Measurements from ENCODE around the gene CREG1.
A peak's percentile ranks its signal among the peaks of the same experiment; 100 is the strongest.

Gene CREG1

GRCh38 chr1:167555971-167556714, 2.6 kb upstream of the CREG1 start:
- TF ChIP-seq REST (IDR thresholded peaks at IDR 0.05; ENCODE audit: low read depth) (no peak), CEBPB (IDR thresholded peaks at IDR 0.05) (peak; percentile 72), YY1 (IDR thresholded peaks at IDR 0.05; ENCODE audit: low read depth) (no peak), RAD21 (IDR thresholded peaks at IDR 0.05; ENCODE audit: low read depth) (peak; percentile 55), USF1 (IDR thresholded peaks at IDR 0.05) (peak; percentile 46; the same call in 1 of the 2 replicates), ZBTB7A (IDR thresholded peaks at IDR 0.05; ENCODE audit: low read depth) (no peak)

- no peak for TF ChIP-seq CEBPB (IDR thresholded peaks at IDR 0.05)
- no peak for TF ChIP-seq NFIC (IDR thresholded peaks at IDR 0.05)
- no peak for TF ChIP-seq YY1 (IDR thresholded peaks at IDR 0.05; ENCODE audit: low read depth)
- no peak for TF ChIP-seq TEAD4 (IDR thresholded peaks at IDR 0.05)
- no peak for TF ChIP-seq MAX (IDR thresholded peaks at IDR 0.05)
- TF ChIP-seq RAD21 (IDR thresholded peaks at IDR 0.05; ENCODE audit: low read depth): no peak
- no peak for TF ChIP-seq EGR1 (IDR thresholded peaks at IDR 0.05)
- no peak for TF ChIP-seq USF1 (IDR thresholded peaks at IDR 0.05)
- TF ChIP-seq TAF1 (IDR thresholded peaks at IDR 0.05; ENCODE audit: low read depth): no peak
- no peak for TF ChIP-seq FOXM1 (IDR thresholded peaks at IDR 0.05; ENCODE audit: borderline replicate concordance, low read depth)
- no peak for TF ChIP-seq TCF12 (IDR thresholded peaks at IDR 0.05; ENCODE audit: low read depth)
- no peak for TF ChIP-seq CREB1 (IDR thresholded peaks at IDR 0.05; ENCODE audit: low read depth)
Measured at GRCh38 chr1:167554028-167554779, 642 bp upstream of the CREG1 start.

GRCh38 chr1:167551362-167551761, 2.2 kb downstream of the CREG1 start:
- TF ChIP-seq USF1 (IDR thresholded peaks at IDR 0.05): no peak
- no peak for TF ChIP-seq TCF12 (IDR thresholded peaks at IDR 0.05; ENCODE audit: low read depth)
- TF ChIP-seq TEAD4 (IDR thresholded peaks at IDR 0.05): no peak
- no peak for TF ChIP-seq REST (IDR thresholded peaks at IDR 0.05; ENCODE audit: low read depth)
- TF ChIP-seq CREB1 (IDR thresholded peaks at IDR 0.05; ENCODE audit: low read depth): no peak

- TF ChIP-seq NFIC (IDR thresholded peaks at IDR 0.05): no peak
- TF ChIP-seq EGR1 (IDR thresholded peaks at IDR 0.05): no peak
- no peak for TF ChIP-seq RAD21 (IDR thresholded peaks at IDR 0.05; ENCODE audit: low read depth)
- no peak for TF ChIP-seq MAX (IDR thresholded peaks at IDR 0.05)
- no peak for TF ChIP-seq CREB1 (IDR thresholded peaks at IDR 0.05; ENCODE audit: low read depth)
- TF ChIP-seq USF1 (IDR thresholded peaks at IDR 0.05): no peak
- no peak for TF ChIP-seq TEAD4 (IDR thresholded peaks at IDR 0.05)
- no peak for TF ChIP-seq EP300 (IDR thresholded peaks at IDR 0.05; ENCODE audit: borderline replicate concordance)
- TF ChIP-seq FOXM1 (IDR thresholded peaks at IDR 0.05; ENCODE audit: borderline replicate concordance, low read depth): no peak
- no peak for TF ChIP-seq REST (IDR thresholded peaks at IDR 0.05; ENCODE audit: low read depth)
Measured at GRCh38 chr1:167548059-167548932, 5.3 kb downstream of the CREG1 start.
